Hepatocyte (in vitro differentiated cells): ENCODE results near the gene SORL1. TPM values are rescaled to one million over a fixed set of nuclear protein-coding genes. Genes with fewer than 3 reads are reported as not detected.

Experiments used
- DNase-seq: peaks from one replicate; pipeline ENCODE4 v3.0.0-alpha.2; 2016; ENCODE audit warnings: low spot score
- H2AFZ ChIP-seq: fragments of 200-600 bp; sonication (generic); 2 replicates; pipeline ENCODE4 v1.6.0; 2016; ENCODE audit warnings: antibody characterized with exemption, mild to moderate bottlenecking
- H3K27ac ChIP-seq: fragments of 200-600 bp; sonication (generic); 2 replicates; pipeline ENCODE4 v1.5.1; 2016; ENCODE audit warnings: mild to moderate bottlenecking
- H3K27me3 ChIP-seq: fragments of 200-600 bp; sonication (generic); 2 replicates; pipeline ENCODE4 v1.6.1; 2016
- H3K36me3 ChIP-seq: fragments of 200-600 bp; sonication (generic); replicated peaks from 2 replicates; pipeline ENCODE4 v1.5.1; 2016; ENCODE audit warnings: low read depth; ENCODE audit not compliant: insufficient read depth
- H3K4me1 ChIP-seq: fragments of 200-600 bp; sonication (generic); 2 replicates; pipeline ENCODE4 v1.5.1; 2016; ENCODE audit warnings: mild to moderate bottlenecking, moderate library complexity; ENCODE audit not compliant: insufficient read depth
- H3K4me2 ChIP-seq: fragments of 200-600 bp; sonication (generic); 2 replicates; pipeline ENCODE4 v1.6.0; 2016
- H3K4me3 ChIP-seq: fragments of 200-600 bp; sonication (generic); 2 replicates; pipeline ENCODE4 v1.5.1; 2016; ENCODE audit warnings: mild to moderate bottlenecking
- H3K79me2 ChIP-seq: fragments of 200-600 bp; sonication (generic); 2 replicates; pipeline ENCODE4 v1.6.0; 2017; ENCODE audit warnings: mild to moderate bottlenecking
- H3K9me2 ChIP-seq: fragments of 200-600 bp; sonication (generic); replicated peaks from 2 replicates; pipeline ENCODE4 v1.6.0; 2017; ENCODE audit warnings: mild to moderate bottlenecking; ENCODE audit not compliant: insufficient read depth
- H3K9me3 ChIP-seq: fragments of 200-600 bp; sonication (generic); 2 replicates; pipeline ENCODE4 v1.5.1; 2016; ENCODE audit warnings: low read depth, mild to moderate bottlenecking
- H4K20me1 ChIP-seq: fragments of 200-600 bp; sonication (generic); 2 replicates; pipeline ENCODE4 v1.6.0; 2016; ENCODE audit warnings: mild to moderate bottlenecking; ENCODE audit not compliant: insufficient read depth, poor library complexity, severe bottlenecking
- CTCF ChIP-seq: fragments of 200-600 bp; sonication (generic); IDR thresholded peaks from 2 replicates; pipeline ENCODE4 v1.5.1; 2016; ENCODE audit warnings: antibody characterized with exemption, mild to moderate bottlenecking; ENCODE audit not compliant: poor library complexity
- EZH2 ChIP-seq: fragments of 200-600 bp; sonication (generic); IDR thresholded peaks from 2 replicates; pipeline ENCODE4 v1.6.1; 2016; ENCODE audit warnings: antibody characterized with exemption, mild to moderate bottlenecking, borderline replicate concordance
- EZH2phosphoT487 ChIP-seq: fragments of 200-600 bp; sonication (generic); IDR thresholded peaks from one replicate; pipeline ENCODE4 v1.6.1; 2018; ENCODE audit warnings: antibody characterized with exemption, mild to moderate bottlenecking, low read depth, moderate library complexity; ENCODE audit not compliant: unreplicated experiment, severe bottlenecking
- WGBS: methylation state at CpG from one replicate; pipeline ENCODE4 v1.1.6; 2016; ENCODE audit warnings: low lambda C conversion rate; ENCODE audit errors: missing lambda C conversion rate; 5-methylcytosine and 5-hydroxymethylcytosine counted together
- polyA plus RNA-seq: library from polyadenylated mRNA; unstranded; fragments of >200 nt; fragmentation: Nextera tagmentation; extraction: Ambion mirVana; gene quantifications from 2 replicates; pipeline ENCODE4 v1.2.1, GENCODE V29; 2016
- total RNA-seq: library from RNA; depleted of rRNA; stranded (reverse); fragments of >200 nt; gene quantifications from 2 replicates; pipeline ENCODE4 v1.2.3, GENCODE V29; 2014

Gene SORL1
- total and polyA plus RNA-seq, 2 experiments from 2014 or later: 13.5 to 26.5 TPM

GRCh38 chr11:121581607-121582006, 129.5 kb downstream of the SORL1 start:
- H3K4me2 ChIP-seq: no peak overlapping the region
- no peak overlapping the region for H3K4me3 ChIP-seq
- DNase-seq: no peak
- H2AFZ ChIP-seq: no peak overlapping the region
- no peak overlapping the region for H3K27ac ChIP-seq
- 95% methylated on average over 4 of the region's 4 CpGs for WGBS
- no peaks in the 10 kb centered on the region for H3K36me3 ChIP-seq
- no peaks in the 10 kb centered on the region for H3K9me2 ChIP-seq
- no peaks in the 10 kb centered on the region for H3K9me3 ChIP-seq
- H3K27me3 ChIP-seq: no peaks in the 10 kb centered on the region
- no peaks in the 10 kb centered on the region for H4K20me1 ChIP-seq
- peaks cover 4% of the 10 kb centered on the region for H3K4me1 ChIP-seq
- H3K79me2 ChIP-seq: no peaks in the 10 kb centered on the region
- TF ChIP-seq CTCF (no peak), EZH2phosphoT487 (no peak), EZH2 (no peak)

- Histone ChIP-seq H3K9me3 (no peaks in the 10 kb centered on the region), H4K20me1 (no peaks in the 10 kb centered on the region), H3K79me2 (no peaks in the 10 kb centered on the region), H3K27me3 (no peaks in the 10 kb centered on the region), H3K4me3 (no peak overlapping the region), H2AFZ (no peak overlapping the region), H3K27ac (no peak overlapping the region), H3K36me3 (no peaks in the 10 kb centered on the region), H3K4me2 (no peak overlapping the region), H3K9me2 (no peaks in the 10 kb centered on the region), H3K4me1 (peaks cover 4% of the 10 kb centered on the region)
- no peak for DNase-seq
- 64% methylated on average over 4 of the region's 4 CpGs for WGBS
- no peak for TF ChIP-seq EZH2
- TF ChIP-seq CTCF: no peak
- TF ChIP-seq EZH2phosphoT487: no peak
Observed at GRCh38 chr11:121582296-121582695, 130.2 kb downstream of the SORL1 start.

- H2AFZ ChIP-seq: no peak overlapping the region
- H3K9me3 ChIP-seq: no peaks in the 10 kb centered on the region
- peaks cover 7% of the 10 kb centered on the region for H3K4me1 ChIP-seq
- no peaks in the 10 kb centered on the region for H3K9me2 ChIP-seq
- WGBS: 87% methylated on average over 3 of the region's 3 CpGs
- no peaks in the 10 kb centered on the region for H3K27me3 ChIP-seq
- no peaks in the 10 kb centered on the region for H3K36me3 ChIP-seq
- no peak overlapping the region for H3K4me2 ChIP-seq
- H4K20me1 ChIP-seq: no peaks in the 10 kb centered on the region
- H3K27ac ChIP-seq: no peak overlapping the region
- no peak for DNase-seq
- no peak overlapping the region for H3K4me3 ChIP-seq
- no peak for TF ChIP-seq EZH2
- no peaks in the 10 kb centered on the region for H3K79me2 ChIP-seq
Observed at GRCh38 chr11:121583825-121584224, 131.7 kb downstream of the SORL1 start.

GRCh38 chr11:121586750-121587149, 134.6 kb downstream of the SORL1 start:
- Histone ChIP-seq H3K36me3 (no peaks in the 10 kb centered on the region), H3K27ac (peak overlapping the region; percentile 83)
- peak; percentile 55 for DNase-seq

More at GRCh38 chr11:121586750-121587149, 134.6 kb downstream of the SORL1 start:
- Histone ChIP-seq H3K9me3 (no peaks in the 10 kb centered on the region), H3K79me2 (no peaks in the 10 kb centered on the region), H3K27me3 (no peaks in the 10 kb centered on the region), H3K4me1 (peaks cover 7% of the 10 kb centered on the region), H4K20me1 (no peaks in the 10 kb centered on the region), H3K4me3 (no peak overlapping the region), H3K4me2 (peak overlapping the region; percentile 19), H3K9me2 (no peaks in the 10 kb centered on the region), H2AFZ (no peak overlapping the region)
- whole genome bisulfite sequencing: 63% methylated on average over 2 of the region's 2 CpGs
- TF ChIP-seq EZH2phosphoT487 (no peak), EZH2 (no peak), CTCF (no peak)
